CD4-positive, alpha-beta T cell treated with Interleukin-15 for 4 hours (primary cell): ENCODE data around the gene MMP11.

Experiments
- DNase-seq: peaks from one replicate; pipeline ENCODE4 v3.0.0-alpha.2; 2020; ENCODE audit warnings: low spot score

Gene MMP11

DNA sequence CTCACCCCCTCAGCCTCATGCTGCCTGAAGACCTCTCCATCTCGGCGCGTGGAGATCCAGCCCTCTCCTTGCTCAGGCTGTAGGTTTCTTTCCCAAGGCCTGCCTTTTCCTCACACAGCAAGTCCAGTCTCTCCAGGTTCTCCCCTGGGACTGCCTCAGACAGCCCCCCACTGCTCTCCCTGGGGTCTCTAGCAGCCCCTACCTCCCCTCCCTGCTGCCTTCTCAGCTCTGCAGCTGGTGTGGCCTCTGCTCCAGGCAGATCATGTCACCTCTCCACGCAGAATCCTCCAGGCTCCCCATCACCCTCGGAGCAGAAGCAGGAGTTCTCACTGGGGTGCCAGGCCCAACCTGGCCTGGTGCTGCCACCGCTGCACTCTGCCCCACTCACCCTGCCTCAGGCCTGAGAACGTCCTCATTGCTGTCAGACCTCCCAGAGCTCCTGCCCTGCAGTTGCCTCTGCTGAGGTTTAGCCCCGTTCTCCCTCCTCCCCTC is 29.3 kb downstream of the MMP11 start:
- no peak for DNase-seq

DNA sequence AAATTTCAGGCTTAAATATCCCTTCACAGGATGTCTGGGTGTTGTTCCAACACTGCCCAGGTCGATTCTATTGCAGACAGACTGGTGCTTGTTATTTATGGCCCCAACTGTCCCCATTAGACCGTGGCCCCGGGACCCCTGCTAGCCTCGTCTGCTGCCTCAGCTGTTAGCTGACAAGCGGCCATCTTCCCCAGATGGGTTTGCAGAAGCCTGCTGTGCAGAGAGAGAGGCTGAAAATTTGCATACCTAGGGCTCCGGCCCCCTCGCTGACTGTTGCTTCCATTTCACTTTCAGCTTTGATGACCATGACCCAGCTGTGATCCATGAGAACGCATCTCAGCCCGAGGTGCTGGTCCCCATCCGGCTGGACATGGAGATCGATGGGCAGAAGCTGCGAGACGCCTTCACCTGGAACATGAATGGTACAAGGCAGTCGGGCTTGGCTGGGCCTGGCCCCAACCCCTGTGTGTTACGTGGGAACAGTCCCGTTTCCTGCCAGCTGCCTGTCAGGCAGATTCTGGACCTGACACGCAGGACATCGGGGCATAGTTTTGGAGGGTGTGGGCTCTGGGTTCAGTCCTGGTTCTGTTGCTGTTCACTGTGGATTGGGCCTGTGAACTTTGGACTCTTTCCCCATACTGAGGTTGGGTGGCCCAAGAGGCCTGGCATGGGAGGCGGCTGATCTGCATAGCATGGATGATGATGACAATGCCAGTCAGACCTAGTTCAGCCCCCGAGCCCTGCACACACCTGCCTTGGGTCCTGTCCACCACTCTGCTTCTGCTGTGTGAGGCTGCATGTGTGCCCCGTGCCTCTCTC is 30.6 kb downstream of the MMP11 start:
- DNase-seq, result no peak

DNA sequence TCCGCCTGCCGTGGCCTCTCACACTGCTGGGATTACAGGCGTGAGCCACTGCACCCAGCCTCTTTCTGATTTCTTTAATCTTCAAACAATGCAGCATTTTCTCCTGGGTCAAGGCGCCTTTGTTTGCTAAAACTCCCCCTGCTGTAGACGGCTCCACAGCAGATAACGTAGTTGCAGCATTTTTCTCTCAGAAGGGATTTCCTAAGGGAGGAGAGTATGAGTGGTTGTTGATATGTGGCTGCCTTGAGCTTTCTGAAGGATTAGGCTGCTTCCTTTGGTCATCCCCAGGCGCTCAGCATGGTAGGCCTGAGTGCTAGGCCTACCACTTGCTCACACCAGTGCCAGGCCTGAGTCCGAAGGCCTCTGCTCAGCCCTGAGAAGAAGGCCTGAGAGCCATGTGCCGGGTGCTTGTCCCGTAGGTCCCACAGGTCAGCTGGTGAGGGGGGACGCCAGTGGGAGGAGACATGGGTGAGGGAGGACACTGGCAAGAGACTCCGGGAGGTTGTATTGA is 32.2 kb downstream of the MMP11 start:
- DNase-seq, result no peak

DNA sequence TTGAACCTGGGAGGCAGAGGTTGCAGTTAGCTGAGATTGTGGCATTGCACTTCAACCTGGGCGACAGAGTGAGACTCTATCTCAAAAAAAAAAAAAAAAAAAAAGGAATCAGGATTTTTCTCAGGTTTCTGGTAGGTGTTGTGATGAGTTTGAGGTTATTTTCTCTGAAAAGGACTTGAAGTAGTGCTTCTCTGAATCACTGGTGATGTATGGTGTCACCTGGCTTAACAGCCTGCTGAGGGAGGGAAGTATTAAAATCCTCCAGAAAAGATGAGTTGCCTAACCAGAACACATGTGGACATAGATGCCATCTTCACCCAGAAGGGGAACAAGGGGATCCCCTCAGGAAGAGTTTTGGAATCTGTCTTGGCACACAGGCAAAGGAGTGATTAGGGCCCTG is 34.2 kb downstream of the MMP11 start:
- DNase-seq, result no peak

DNA sequence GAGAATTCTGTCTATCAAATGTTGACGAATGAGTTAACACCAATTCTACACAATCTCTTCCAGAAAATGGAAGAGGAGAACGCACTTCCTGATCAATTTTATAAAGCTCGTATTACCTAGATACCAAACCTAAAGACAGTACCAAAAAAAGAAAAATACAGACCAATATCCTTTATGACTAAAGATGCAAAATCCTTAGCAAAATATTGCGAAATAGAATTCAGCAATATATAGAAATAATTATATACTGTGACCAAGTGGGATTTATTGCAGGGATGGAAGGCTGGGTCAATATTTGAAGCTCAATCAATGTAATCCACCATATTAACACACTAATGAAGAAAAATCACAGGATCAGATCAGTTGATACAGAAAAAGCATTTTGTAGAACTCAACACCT is 39.7 kb downstream of the MMP11 start:
- DNase-seq, result no peak

DNA sequence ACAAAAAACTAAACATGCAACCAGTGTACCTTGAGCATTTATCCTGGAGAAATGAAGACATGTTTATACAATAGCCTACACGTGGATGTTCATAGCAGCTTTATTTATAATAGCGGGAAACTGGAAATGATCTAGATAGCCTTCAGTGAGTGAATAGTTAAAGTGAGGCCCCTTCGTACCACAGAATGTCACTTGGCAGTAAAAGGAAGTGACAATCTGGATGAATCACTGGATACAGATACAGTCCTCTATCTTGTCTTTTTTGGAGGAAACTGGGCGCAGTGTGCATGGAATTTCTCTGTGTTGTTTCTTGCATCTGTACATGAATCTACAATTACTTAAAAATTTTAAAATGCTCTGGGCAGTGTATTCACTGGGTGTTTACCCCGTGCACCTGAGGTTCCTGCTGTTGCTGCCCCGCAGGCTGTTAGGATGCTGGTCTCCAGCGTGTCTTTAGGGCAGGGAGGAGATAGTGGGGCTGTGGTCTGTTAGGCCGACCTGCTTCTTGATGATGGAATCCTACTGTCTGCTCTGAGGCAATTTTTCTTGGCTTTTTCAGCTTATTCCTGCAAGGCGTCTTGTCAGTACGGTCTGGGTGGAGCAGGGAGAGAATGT is 43.0 kb downstream of the MMP11 start:
- DNase-seq, result no peak

DNA sequence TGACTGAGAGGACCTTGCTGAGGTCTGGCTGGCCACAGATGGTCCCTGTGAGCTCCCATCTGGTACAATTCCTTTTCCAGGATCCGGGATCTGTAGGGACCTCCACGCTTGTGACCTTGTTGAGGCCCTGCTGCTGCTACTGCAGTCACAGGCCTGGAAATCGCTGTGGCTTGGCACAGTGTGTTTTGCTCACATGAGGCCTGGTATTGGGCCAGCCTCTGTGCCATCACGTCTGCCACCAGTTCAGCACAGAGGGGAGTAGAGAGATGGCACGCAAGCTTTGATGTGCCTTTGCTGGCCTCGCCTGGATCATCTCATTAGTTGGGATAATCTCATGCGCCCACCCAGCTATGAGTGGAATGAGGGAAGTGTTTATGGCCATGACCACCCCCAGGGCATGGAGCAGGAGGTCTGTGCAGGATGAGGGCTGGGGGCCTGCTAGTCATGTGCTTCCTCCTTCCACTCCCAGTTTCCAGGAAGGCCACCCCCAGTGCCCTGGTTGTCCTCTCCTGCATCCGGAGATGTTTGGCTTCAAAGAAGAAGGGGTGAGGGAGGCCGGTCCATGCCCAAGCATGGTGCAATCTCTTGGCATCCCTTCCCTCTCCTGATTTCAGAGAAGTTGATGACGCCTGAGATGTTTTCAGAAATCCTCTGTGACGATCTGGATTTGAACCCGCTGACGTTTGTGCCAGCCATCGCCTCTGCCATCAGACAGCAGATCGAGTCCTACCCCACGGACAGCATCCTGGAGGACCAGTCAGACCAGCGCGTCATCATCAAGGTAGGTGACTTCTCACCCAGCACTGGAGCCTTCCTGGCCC is 43.7 kb downstream of the MMP11 start:
- no peak for DNase-seq

DNA sequence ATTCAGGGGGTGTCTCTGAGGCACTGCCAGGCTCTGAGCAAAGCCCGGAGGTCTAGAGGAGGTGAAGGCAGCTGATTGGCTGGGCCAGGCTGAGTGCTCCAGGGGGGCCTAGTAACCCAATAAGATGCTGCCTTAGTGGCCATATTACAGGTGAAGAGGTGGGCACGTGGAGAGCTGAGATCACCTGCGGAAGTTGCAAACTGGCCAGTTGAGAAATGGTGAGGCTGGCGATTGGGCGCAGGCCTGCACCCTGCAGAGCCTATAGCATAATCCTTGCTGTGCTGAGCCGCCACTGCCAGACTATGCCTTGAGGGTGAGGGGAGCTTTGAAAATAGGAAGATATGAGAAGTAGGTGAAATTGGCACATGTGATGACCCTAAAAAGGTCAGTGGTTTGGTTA is 44.5 kb downstream of the MMP11 start:
- DNase-seq, result no peak

DNA sequence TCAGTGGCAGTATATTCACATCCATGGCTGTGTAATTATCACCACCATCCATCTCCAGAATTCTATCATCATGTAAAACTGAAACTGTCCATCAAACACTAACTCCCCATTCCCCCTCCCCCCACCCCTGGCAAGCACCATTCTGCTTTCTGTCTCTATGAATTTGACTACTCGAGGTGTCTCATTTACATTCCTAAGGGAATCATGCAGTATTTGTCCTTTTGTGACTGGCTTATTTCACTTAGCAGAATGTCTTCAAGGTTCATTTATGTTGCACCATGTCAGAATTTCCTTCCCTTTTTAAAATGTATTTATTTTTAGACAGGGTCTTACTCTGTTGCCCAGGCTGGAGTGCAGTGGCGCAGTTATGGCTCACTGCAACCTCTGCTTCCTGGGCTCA is 45.9 kb downstream of the MMP11 start:
- no peak for DNase-seq

DNA sequence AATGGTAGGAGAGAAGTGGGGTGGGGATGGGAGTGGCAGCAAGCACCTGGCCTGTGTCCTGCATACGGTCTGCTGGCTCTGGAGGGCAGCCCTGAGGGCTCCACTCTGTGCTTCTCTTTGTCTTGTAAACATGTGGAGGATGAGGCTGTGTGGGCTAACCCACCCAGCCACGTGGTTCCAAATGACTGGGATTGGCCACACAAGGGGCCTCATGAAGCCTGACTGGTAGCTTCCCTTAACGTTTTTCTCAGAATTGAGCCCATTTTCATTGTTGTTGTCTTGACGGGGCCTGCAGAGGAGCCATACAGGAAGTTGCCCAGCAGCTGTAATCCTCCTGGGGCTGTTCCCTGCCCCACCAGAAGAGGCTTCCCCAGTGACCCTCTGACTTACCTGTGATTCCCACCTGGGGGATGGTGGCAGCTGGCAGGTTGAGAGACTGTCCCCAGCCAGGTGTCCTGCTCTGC is 48.1 kb downstream of the MMP11 start:
- DNase-seq, result no peak

DNA sequence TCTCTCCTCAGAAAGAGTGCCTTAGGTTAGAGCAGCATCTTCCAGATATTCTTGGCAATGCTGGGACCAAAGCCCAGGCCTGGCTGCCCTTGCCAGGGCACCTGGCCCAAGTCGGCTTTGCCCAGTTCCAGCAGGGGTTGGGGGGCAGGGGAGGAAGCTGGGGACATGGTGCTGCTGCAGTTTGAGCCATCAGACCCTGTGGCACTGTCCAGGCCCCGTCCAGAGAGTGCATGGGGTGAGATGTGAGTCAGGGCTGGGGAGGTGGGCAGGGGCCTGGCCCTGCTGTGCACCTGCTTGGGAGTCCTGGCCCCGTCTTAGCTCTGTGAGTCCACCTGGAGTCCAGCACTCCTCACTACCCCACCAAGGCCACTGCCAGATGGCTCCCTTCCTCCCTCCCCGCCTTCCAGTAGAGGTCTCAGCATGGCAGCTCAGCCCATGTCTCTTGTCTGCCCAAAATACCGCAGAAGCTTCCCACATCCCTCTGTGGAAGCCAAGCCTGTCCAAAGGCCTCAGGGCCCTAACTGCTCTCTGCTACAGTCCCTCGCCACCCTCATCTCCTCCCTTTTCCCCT is 49.5 kb downstream of the MMP11 start:
- DNase-seq, result no peak

DNA sequence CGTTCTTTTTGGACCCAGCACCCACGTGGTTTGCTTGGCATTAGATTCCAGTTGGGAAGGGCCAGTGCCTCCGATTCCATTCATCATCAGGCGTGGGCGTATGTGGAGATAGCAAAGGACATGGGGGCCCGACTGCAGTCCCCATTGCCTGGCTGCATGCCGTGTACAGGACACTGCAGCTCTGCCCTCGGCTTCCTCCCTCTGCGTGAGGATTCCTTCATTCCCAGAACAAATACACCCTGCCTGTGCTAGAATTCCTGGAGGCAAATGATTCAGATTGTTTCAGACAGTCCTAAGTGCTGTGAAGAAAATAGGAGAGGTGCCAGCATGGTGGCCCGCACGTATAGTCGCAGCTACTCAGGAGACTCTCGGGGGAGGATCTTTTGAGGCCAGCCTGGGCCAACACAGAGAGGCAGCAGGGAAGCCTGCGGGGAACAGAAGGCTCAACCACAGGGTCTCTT is 50.7 kb downstream of the MMP11 start:
- DNase-seq, result no peak

DNA sequence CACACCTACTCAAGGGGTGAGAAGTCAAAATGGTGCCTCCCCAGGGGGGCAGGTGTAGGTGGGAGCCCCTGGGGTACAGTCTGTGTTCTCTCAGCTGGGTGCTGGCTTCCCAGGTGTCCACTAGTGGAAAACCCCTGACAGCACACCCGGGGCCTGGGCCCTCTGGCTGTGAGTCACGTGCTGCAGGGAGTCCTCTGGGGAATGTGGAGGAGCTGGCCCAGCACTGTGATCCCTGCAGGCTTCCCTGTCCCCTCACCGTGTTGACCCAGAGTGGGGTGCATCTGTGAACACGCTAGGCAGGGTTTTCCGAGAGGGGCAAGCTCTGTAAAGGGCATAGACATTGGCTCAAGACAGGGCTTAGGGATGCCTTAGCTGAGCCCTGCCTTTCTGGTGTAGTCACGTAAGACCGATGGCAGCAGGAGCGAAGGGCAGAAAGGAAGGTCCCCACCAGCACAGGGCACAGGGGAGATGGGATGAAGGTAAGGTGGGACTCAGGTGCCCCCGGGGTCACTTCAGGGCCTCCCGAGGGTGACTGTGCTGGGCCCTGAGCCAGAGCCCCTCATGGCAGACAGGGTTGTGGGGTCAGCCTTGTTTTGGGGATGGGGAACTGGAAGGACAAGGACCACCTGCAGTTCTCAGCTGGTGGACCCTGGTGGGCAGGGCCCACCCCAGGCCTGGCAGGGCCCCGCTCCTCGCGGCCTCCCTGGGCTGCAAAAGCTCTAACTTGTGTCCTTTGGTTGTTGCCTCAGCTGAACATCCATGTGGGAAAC is 52.0 kb downstream of the MMP11 start:
- DNase-seq, result no peak

DNA sequence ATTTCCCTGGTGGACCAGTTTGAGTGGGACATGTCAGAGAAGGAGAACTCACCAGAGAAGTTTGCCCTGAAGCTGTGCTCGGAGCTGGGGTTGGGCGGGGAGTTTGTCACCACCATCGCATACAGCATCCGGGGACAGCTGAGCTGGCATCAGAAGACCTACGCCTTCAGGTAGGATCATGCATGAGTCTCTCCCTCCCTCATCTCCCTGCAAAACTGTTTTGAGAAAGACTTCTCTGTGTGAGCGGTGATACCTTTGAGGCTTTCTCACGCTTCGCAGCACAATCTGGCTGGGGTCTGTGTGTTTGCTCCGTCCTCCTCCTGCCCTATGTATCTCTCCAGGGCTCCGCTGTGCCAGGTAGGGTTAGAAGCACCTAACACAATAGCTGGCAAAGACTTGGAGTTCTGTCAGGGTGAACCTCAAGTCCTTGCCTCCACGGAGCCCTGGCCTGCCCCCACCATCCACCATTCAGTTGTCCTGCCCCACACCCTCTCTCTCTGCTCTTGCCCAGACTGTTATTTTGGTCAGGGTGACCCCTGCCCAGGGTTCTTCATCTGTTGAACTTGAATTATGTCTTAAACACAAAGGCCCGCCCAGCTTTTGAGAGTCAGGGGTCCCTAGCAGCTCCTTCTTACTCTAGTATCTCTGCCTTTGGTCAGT is 52.7 kb downstream of the MMP11 start:
- no peak for DNase-seq

DNA sequence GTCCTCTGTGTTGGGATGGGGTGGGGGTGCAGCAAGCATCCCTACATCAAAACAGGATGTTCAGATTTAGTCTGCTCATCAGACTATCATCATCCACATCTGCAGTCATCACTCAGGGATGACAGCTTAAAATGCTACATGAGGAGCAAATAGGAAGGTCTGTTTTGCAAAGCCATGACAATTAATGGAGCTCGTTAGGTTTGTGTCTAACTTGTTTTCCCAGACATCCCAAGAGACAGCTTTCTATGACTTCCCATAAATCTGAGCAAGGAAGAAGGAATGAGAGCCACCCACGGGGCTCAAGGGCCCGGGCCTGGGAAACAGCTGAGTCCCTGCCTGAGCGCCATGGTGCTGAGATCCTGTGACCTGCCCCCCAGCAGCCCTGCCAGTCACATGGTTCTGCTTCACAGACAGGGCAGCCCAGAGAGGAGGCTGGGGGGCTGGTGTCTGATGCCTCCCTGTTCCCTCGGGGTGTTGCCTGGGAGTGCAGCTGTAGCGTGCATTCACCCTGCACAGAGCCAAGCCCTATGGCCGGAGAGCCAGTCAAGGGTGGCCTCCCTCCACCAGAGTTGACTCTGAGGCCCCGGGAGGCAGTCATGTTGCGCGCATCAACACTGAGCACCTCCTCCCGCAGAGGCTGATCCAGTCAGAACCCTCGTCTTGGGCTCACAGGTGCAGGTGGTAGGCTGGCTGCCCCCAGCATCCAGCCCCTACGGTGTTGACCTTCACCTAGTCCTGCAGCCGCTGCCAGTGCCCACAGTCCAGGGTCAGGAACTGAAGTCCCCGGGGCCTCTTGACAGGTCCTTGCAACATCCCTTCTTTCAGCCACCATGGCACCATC is 54.1 kb downstream of the MMP11 start:
- DNase-seq, result no peak

DNA sequence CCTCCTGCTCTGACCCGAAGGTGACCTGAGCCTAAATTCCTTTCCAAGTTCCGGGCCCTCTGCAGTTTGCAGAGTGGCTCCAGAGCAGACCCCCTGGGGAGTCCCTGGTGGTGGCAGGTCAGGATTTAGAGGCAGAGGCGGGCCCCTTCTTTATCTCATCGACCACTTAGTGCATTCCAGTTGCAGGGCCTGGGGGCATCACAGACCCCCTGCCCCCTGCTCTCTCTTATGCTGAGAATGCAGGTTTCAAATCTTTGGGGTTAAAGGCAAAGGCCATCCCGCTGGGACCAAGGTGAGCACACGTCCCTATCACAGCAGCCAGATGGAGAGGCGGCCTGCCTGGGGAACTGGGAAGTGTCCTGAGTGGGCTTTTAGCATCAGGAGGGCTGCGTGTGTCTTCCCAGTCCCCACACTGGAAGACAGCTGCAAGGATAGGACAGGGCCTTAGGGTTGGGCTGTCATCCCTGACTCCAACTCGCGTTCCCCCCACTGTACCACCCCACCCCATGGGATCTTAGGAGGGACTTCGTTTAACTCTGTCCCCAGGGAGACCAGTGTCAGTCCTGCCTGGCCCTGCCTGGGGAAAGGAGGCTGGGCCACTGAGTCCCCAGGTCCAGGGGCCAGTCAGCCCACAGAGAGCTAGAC is 54.8 kb downstream of the MMP11 start:
- DNase-seq, result no peak

DNA sequence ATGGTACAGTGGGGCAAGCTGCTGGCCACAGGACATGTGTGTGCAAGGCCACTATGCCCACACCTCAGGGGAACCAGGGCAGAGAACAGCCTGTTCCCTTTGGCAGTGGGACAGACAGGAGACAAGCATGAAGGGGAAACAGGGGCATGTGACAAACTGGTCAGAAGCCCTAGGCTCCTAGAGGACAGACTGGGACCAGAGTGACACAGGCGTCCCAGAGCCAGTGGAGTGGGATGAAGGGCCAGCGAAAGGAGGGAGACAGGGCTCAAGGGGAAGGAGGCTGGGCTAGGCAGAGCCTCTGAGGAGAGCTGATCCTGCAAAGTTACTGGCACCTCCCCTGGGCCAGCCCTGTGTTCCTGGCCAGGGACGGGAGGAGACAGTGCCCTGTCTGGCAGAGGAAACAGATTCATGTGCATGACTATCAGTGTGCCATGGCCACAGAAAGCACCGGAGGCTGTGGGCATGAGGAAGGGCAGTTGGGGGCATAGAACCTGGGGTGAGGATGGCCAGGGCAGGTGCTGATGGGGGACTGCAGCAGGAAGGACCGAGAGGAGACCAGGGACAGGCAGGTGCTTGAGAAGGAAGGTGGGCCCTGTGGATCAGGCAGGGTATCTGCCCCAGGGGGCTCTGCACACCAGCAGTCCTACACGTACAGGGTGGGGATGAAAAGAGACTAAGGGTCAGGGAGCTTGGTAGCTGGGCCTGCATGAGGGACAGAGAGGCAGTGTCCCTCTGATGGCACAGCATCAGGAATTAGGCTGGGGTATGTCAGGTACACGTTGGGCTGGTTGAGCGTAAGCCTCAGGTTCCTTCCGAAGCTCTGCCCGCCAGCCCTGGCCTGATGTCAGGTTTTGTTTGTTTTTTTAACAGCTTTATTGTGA is 56.4 kb downstream of the MMP11 start:
- DNase-seq, result no peak

DNA sequence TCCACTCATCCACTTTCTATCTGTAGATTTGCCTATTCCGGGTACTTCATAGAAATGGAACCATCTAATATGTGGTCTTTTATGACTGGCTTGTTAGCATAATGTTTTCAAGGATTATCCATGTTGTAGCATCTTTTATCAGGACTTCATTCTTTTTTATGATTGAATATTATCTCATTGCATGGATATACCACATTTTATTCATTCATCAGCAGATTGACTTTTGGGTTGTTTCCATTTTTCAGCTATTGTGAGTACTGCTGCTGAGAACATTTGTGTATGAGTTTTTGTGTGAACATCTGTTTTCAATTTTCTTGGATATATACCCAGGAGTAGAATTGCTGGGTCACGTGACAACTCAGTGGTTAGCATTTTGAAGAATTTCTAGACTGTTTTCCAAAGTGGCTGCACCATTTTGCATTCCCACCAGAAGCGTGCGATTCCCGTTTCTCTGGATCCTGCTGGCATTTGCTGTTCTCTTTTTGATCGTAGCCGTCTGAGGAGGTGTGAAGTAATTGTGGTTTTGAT is 57.3 kb downstream of the MMP11 start:
- DNase-seq, result no peak
